Heart right ventricle (tissue), 16 donors: Measurements from ENCODE around the gene FCN1. TPM values are rescaled to one million over a fixed set of nuclear protein-coding genes. Genes with fewer than 3 reads are reported as not detected.

Experiments used
- ATAC-seq, 8 donors: fragments of 200-7000 bp; cut with Tn5 transposase; one replicate each; pipeline ENCODE4 v1.9.1; 2020; ENCODE audit warnings: mild to moderate bottlenecking in 8 of 8, moderate library complexity in 8 of 8, moderate number of reproducible peaks in 1 of 8
- DNase-seq, 2 donors: peaks; one replicate each; pipeline ENCODE4 v3.0.0-alpha.2; 2020
- H3K27ac ChIP-seq, 10 donors: fragments of 200-600 bp; sonication (generic) in 2 of 10; one replicate each; pipeline versions ENCODE4 v1.5.0 to v1.8.0; 2020 to 2022; ENCODE audit warnings: mild to moderate bottlenecking in 3 of 10
- H3K27me3 ChIP-seq, 7 donors: fragments of 200-600 bp; one replicate each; pipeline ENCODE4 v1.8.0; 2021 to 2022; ENCODE audit warnings: mild to moderate bottlenecking in 2 of 7
- H3K36me3 ChIP-seq, 9 donors: fragments of 200-600 bp; sonication (generic) in 1 of 9; one replicate each; pipeline versions ENCODE4 v1.5.0 to v1.8.0; 2020 to 2022; ENCODE audit warnings: mild to moderate bottlenecking in 2 of 9
- H3K4me1 ChIP-seq, 9 donors: fragments of 200-600 bp; sonication (generic) in 1 of 9; one replicate each; pipeline versions ENCODE4 v1.5.0 to v1.8.0; 2020 to 2022; ENCODE audit warnings: mild to moderate bottlenecking in 4 of 9
- H3K4me3 ChIP-seq, 10 donors: fragments of 200-600 bp; sonication (generic) in 2 of 10; one replicate each; pipeline versions ENCODE4 v1.5.0 to v1.8.0; 2020 to 2022; ENCODE audit warnings: mild to moderate bottlenecking in 7 of 10, moderate library complexity in 2 of 10
- H3K9me3 ChIP-seq, 11 donors: fragments of 200-600 bp in 10 of 11; sonication (generic) in 2 of 11; one replicate each; pipeline versions ENCODE4 v1.5.0 to v1.8.0; 2013 to 2022; ENCODE audit warnings: mild to moderate bottlenecking in 2 of 11, control low read depth in 1 of 11, moderate library complexity in 1 of 11
- WGBS, 2 donors: extraction: QIAGEN DNeasy Blood & Tissue Kit; methylation state at CpG; one replicate each; pipeline ENCODE4 v1.1.7; 2013; ENCODE audit warnings: inconsistent platforms in 1 of 2; 5-methylcytosine and 5-hydroxymethylcytosine counted together
- intact Hi-C, 10 donors: fragments of 100-400 bp; cut with DNase I; formaldehyde crosslinking; loops; one replicate each; pipeline versions ENCODE4 v1.11.1 to v1.14.2; 2022
- polyA plus RNA-seq, 2 donors: library from polyadenylated mRNA; stranded (reverse); fragments of 200-250 nt; gene quantifications; one replicate each; pipeline ENCODE4 v1.2.3, GENCODE V29; 2013
- total RNA-seq, 10 donors: library from RNA; stranded (reverse); fragmentation: NEBNext Ultra II Directional in 3 of 10; extraction: Animal tissue kit (Norgen Biotek cat#: 25700) in 3 of 10; gene quantifications; one replicate each; pipeline versions ENCODE4 v1.2.1 to v1.2.4, GENCODE V29; 2021 to 2023
- TF ChIP-seq, protein P1 (sequence below), 9 donors: fragments of 200-600 bp; sonication (generic) in 2 of 9; IDR thresholded peaks; one replicate each; pipeline versions ENCODE4 v1.5.0 to v1.8.0; 2021 to 2022; ENCODE audit warnings: antibody characterized with exemption in 9 of 9, mild to moderate bottlenecking in 5 of 9, moderate library complexity in 1 of 9
- donor health status: Arrhythmogenic right ventricular cardiomyopathy.
- donor health status: ischemic (EF 13 %, LVEDD 7.1; RV severe dilation, severe dysfunction).
- donor health status: healthy with polysubstance abuse.
- donor health status: DM: no; HTN: yes; CAD: no.
- donor health status: DM: no; HTN: no; CAD: no.
- donor health status: ischemic (EF 25% LVEDD 6.9; RV normal size, moderate dysfunction).
- donor health status: ischemic (EF 25% LVEDD 5.7; RV mildly dilated, moderate dysfunction).
- donor health status: healthy.
- donor health status: DM: yes; HTN: yes; CAD: no.
- donor health status: Ischemic cardiomyopathy.
- donor health status: ischemic (EF 35%, LVEDD 5.7; RV mildly dilated, moderate dysfunction).
- donor health status: nonischemic (EF 11% LVEDD 7.7; RV severe dilation, severe dysfunction).
- donor health status: DM: yes; HTN: yes; CAD: no.
- donor health status: PGD.
- donor health status: ischemic (EF 29% LVEDD 5.4; RV normal size, mild dysfunction).
- donor health status: nonischemic (EF 23%, LVEDD 6.1; RV moderate dilation, normal function).

Gene FCN1
- total and polyA plus RNA-seq, 12 donors = 0.97 to 64.7 (median 2.7) TPM

DNA sequence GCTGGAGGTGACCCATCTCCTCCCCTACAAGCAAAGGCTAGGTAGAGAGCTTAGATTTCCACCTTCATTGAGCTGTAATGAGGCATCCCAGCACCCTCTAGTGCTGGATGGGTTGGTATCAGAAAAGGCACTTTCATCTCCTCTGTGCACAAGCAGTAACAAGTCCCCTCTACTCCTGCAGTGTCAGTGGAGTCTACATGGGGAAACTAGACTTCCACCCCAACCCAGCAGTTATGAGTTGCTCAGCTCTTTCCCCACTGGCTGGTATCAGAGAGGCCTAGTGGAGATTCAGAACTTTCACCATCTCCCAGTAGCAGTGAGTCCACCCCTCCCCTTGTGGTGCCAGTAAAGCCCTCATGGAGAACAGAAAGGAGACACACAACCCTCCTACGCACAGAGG is 17.9 kb downstream of the FCN1 start:
- ATAC-seq (no peak), DNase-seq (no peak)
- H3K4me1 ChIP-seq = peaks cover 8 to 40% (median 32%) of the 10 kb centered on the region in 9 donors
- no peak overlapping the region for H3K4me3 ChIP-seq
- H3K27ac ChIP-seq = no peak overlapping the region
- TF ChIP-seq, protein P1, sequence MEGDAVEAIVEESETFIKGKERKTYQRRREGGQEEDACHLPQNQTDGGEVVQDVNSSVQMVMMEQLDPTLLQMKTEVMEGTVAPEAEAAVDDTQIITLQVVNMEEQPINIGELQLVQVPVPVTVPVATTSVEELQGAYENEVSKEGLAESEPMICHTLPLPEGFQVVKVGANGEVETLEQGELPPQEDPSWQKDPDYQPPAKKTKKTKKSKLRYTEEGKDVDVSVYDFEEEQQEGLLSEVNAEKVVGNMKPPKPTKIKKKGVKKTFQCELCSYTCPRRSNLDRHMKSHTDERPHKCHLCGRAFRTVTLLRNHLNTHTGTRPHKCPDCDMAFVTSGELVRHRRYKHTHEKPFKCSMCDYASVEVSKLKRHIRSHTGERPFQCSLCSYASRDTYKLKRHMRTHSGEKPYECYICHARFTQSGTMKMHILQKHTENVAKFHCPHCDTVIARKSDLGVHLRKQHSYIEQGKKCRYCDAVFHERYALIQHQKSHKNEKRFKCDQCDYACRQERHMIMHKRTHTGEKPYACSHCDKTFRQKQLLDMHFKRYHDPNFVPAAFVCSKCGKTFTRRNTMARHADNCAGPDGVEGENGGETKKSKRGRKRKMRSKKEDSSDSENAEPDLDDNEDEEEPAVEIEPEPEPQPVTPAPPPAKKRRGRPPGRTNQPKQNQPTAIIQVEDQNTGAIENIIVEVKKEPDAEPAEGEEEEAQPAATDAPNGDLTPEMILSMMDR (IDR thresholded peaks at IDR 0.05) = no peak
- peaks cover 0 to 18% (median 6%) of the 10 kb centered on the region in 11 donors for H3K9me3 ChIP-seq
- 86 to 100% methylated on average over 1 of the region's 1 CpG for WGBS, 2 donors
- no peaks in the 10 kb centered on the region for H3K27me3 ChIP-seq
- no peaks in the 10 kb centered on the region for H3K36me3 ChIP-seq
- intact Hi-C loops = loop anchor here in 3 of 10 donors (5.0 to 10.0 kb wide), 5 partner anchors 42 to 187 kb away; partner anchors contain the start of gene OLFM1 (in 2 of the 3)

- H3K27me3 ChIP-seq = no peaks in the 10 kb centered on the region
- no peak overlapping the region for H3K4me3 ChIP-seq
- H3K27ac ChIP-seq = no peak overlapping the region
- ATAC-seq (no peak), DNase-seq (no peak)
- TF ChIP-seq, protein P1 (IDR thresholded peaks at IDR 0.05) = no peak
- no peaks in the 10 kb centered on the region for H3K36me3 ChIP-seq
- H3K9me3 ChIP-seq = peaks cover 0 to 25% (median 6%) of the 10 kb centered on the region in 11 donors
- whole genome bisulfite sequencing, 2 donors = 82 to 90% methylated on average over 3 of the region's 3 CpGs
- peaks cover 8 to 46% (median 34%) of the 10 kb centered on the region in 9 donors for H3K4me1 ChIP-seq
- intact Hi-C loops = loop anchor here in 3 of 10 donors (5.0 to 10.0 kb wide), 5 partner anchors 43 to 188 kb away; partner anchors contain the start of gene OLFM1 (in 2 of the 3)
Measured at GRCh38 chr9:134899168-134899567, 18.5 kb downstream of the FCN1 start.

- ATAC-seq (no peak), DNase-seq (no peak)
- TF ChIP-seq, protein P1 (IDR thresholded peaks at IDR 0.05) = no peak
- Histone ChIP-seq H3K4me1 (peaks cover 8 to 44% (median 34%) of the 10 kb centered on the region in 9 donors), H3K27ac (peak overlapping the region in 7 of 10 donors; percentile 48 to 85 (median 81)), H3K27me3 (no peaks in the 10 kb centered on the region), H3K9me3 (peaks cover 0 to 27% (median 6%) of the 10 kb centered on the region in 11 donors), H3K4me3 (no peak overlapping the region), H3K36me3 (no peaks in the 10 kb centered on the region)
- intact Hi-C loops = loop anchor here in 3 of 10 donors (5.0 to 10.0 kb wide), 5 partner anchors 44 to 189 kb away; partner anchors contain the start of gene OLFM1 (in 2 of the 3)
- 45 to 48% methylated on average over 2 of the region's 2 CpGs for WGBS, 2 donors
Measured at GRCh38 chr9:134898319-134898718, 19.4 kb downstream of the FCN1 start.

- Histone ChIP-seq H3K9me3 (peaks cover 0 to 27% (median 6%) of the 10 kb centered on the region in 11 donors), H3K4me3 (no peak overlapping the region), H3K4me1 (peaks cover 8 to 44% (median 34%) of the 10 kb centered on the region in 9 donors), H3K27ac (peak overlapping the region in 9 of 10 donors; percentile 44 to 85 (median 80)), H3K27me3 (no peaks in the 10 kb centered on the region), H3K36me3 (no peaks in the 10 kb centered on the region)
- ATAC-seq (peak in 7 of 8 donors; percentile 26 to 80 (median 66)), DNase-seq (no peak)
- 30 to 44% methylated on average over 2 of the region's 2 CpGs for WGBS, 2 donors
- TF ChIP-seq, protein P1 (IDR thresholded peaks at IDR 0.05) = no peak
- intact Hi-C loops = loop anchor here in 3 of 10 donors (2.0 to 10.0 kb wide), 6 partner anchors 45 to 190 kb away; partner anchors contain the start of gene OLFM1 (in 2 of the 3)
Measured at GRCh38 chr9:134897584-134898170, 20.0 kb downstream of the FCN1 start.
